H9 (cell line): ENCODE measurements around the gene HNRNPU. TPM values are rescaled to one million over a fixed set of nuclear protein-coding genes. Genes with fewer than 3 reads are reported as not detected.

Experiments
- DNase-seq: peaks from one replicate; pipeline ENCODE4 v3.0.0-alpha.2; 2017
- H2AFZ ChIP-seq: one replicate; pipeline ENCODE4 v1.6.1; 2013; ENCODE audit warnings: mild to moderate bottlenecking, low read length, control low read depth, moderate library complexity
- H2AK5ac ChIP-seq: 2 replicates; pipeline ENCODE4 v1.6.1; 2013; ENCODE audit warnings: low read length, control low read depth, mixed read lengths; ENCODE audit not compliant: insufficient read length
- H2BK120ac ChIP-seq: one replicate; pipeline ENCODE4 v1.6.1; 2013; ENCODE audit warnings: low read depth, mild to moderate bottlenecking, low read length, control low read depth, inconsistent platforms; ENCODE audit not compliant: poor library complexity, severe bottlenecking
- H2BK12ac ChIP-seq: 2 replicates; pipeline ENCODE4 v1.6.1; 2013; ENCODE audit warnings: low read length, control low read depth, mixed read lengths, low read depth; ENCODE audit not compliant: insufficient read length
- H2BK15ac ChIP-seq: 2 replicates; pipeline ENCODE4 v1.6.1; 2013; ENCODE audit warnings: low read depth, low read length, control low read depth
- H2BK20ac ChIP-seq: one replicate; pipeline ENCODE4 v1.6.1; 2013; ENCODE audit warnings: low read depth, mild to moderate bottlenecking, low read length, control low read depth, inconsistent platforms; ENCODE audit not compliant: poor library complexity, severe bottlenecking
- H2BK5ac ChIP-seq: 2 replicates; pipeline ENCODE4 v1.6.1; 2013; ENCODE audit warnings: low read length, control low read depth, mixed read lengths; ENCODE audit not compliant: insufficient read length
- H3K14ac ChIP-seq: 2 replicates; pipeline ENCODE4 v1.6.1; 2013; ENCODE audit warnings: low read length, control low read depth; ENCODE audit not compliant: insufficient read depth
- H3K18ac ChIP-seq: 2 replicates; pipeline ENCODE4 v1.6.1; 2013; ENCODE audit warnings: low read depth, mild to moderate bottlenecking, mixed read lengths, low read length, control low read depth; ENCODE audit not compliant: insufficient read length
- H3K23ac ChIP-seq: 2 replicates; pipeline ENCODE4 v1.6.1; 2013; ENCODE audit warnings: low read length, control low read depth, mixed read lengths, low read depth; ENCODE audit not compliant: insufficient read length
- H3K23me2 ChIP-seq: 2 replicates; pipeline ENCODE4 v1.6.1; 2013; ENCODE audit warnings: low read depth, mild to moderate bottlenecking, mixed read lengths, low read length, control low read depth; ENCODE audit not compliant: insufficient read length, poor library complexity, severe bottlenecking
- H3K27ac ChIP-seq: 2 replicates; pipeline ENCODE4 v1.5.1; 2013; ENCODE audit warnings: low read length, control low read depth, mixed read lengths, low read depth; ENCODE audit not compliant: insufficient read length
- H3K27me3 ChIP-seq: 2 replicates; pipeline ENCODE4 v1.6.1; 2013; ENCODE audit warnings: low read length, control low read depth, inconsistent platforms; ENCODE audit not compliant: insufficient read depth
- H3K4ac ChIP-seq: 2 replicates; pipeline ENCODE4 v1.6.1; 2013; ENCODE audit warnings: low read depth, mild to moderate bottlenecking, control low read depth, inconsistent platforms, low read length, moderate library complexity
- H3K4me1 ChIP-seq: 2 replicates; pipeline ENCODE4 v1.6.1; 2013; ENCODE audit warnings: low read length, control low read depth, inconsistent platforms; ENCODE audit not compliant: insufficient read depth
- H3K4me2 ChIP-seq: 2 replicates; pipeline ENCODE4 v1.6.1; 2013; ENCODE audit warnings: low read length, control low read depth, mixed read lengths; ENCODE audit not compliant: insufficient read length, insufficient read depth
- H3K56ac ChIP-seq: 2 replicates; pipeline ENCODE4 v1.6.1; 2013; ENCODE audit warnings: low read depth, mild to moderate bottlenecking, mixed read lengths, low read length, control low read depth; ENCODE audit not compliant: insufficient read length
- H3K79me1 ChIP-seq: 2 replicates; pipeline ENCODE4 v1.6.1; 2013; ENCODE audit warnings: low read depth, mild to moderate bottlenecking, moderate library complexity, low read length, control low read depth, inconsistent platforms; ENCODE audit not compliant: insufficient read depth, poor library complexity, severe bottlenecking
- H3K79me2 ChIP-seq: 2 replicates; pipeline ENCODE4 v1.6.1; 2013; ENCODE audit warnings: low read length, control low read depth, inconsistent platforms; ENCODE audit not compliant: insufficient read depth
- H3K9ac ChIP-seq: 2 replicates; pipeline ENCODE4 v1.6.1; 2013; ENCODE audit warnings: low read length, control low read depth, mixed read lengths; ENCODE audit not compliant: insufficient read length; ENCODE audit errors: extremely low read depth
- H3K9me3 ChIP-seq: one replicate; pipeline ENCODE4 v1.6.1; 2013; ENCODE audit warnings: low read depth, low read length, inconsistent platforms; ENCODE audit not compliant: control insufficient read depth
- H3T11ph ChIP-seq: one replicate; pipeline ENCODE4 v1.6.1; 2013; ENCODE audit warnings: mild to moderate bottlenecking, low read length, control low read depth, inconsistent platforms
- H4K20me1 ChIP-seq: one replicate; pipeline ENCODE4 v1.6.1; 2013; ENCODE audit not compliant: control insufficient read depth, insufficient read length, insufficient read depth
- H4K5ac ChIP-seq: 2 replicates; pipeline ENCODE4 v1.6.1; 2013; ENCODE audit warnings: low read depth, mild to moderate bottlenecking, mixed read lengths, low read length, control low read depth; ENCODE audit not compliant: insufficient read length
- H4K8ac ChIP-seq: replicated peaks from 2 replicates; pipeline ENCODE4 v1.6.1; 2013; ENCODE audit warnings: low read length, control low read depth, mixed read lengths, low read depth; ENCODE audit not compliant: insufficient read length
- H4K91ac ChIP-seq: 2 replicates; pipeline ENCODE4 v1.6.1; 2013; ENCODE audit warnings: low read depth, mild to moderate bottlenecking, moderate library complexity, mixed read lengths, low read length, control low read depth; ENCODE audit not compliant: insufficient read length
- H3K27ac Mint-ChIP-seq, 3 experiments: 2 replicates in 2 of 3; 3 replicates in 1 of 3; pipeline ENCODE4 v1.8.0; 2020 to 2021; ENCODE audit warnings: mixed read lengths in 3 of 3, mild to moderate bottlenecking in 1 of 3, moderate library complexity in 1 of 3
- H3K27me3 Mint-ChIP-seq: 2 replicates; pipeline ENCODE4 v1.8.0; 2021; ENCODE audit warnings: low read depth, mild to moderate bottlenecking, moderate library complexity, mixed read lengths
- H3K36me3 Mint-ChIP-seq, 3 experiments: 2 replicates in 2 of 3; 3 replicates in 1 of 3; pipeline ENCODE4 v1.8.0; 2020 to 2021; ENCODE audit warnings: low read depth in 3 of 3, mixed read lengths in 3 of 3; ENCODE audit not compliant: insufficient read depth in 1 of 3
- H3K4me1 Mint-ChIP-seq, 2 experiments: 2 replicates each; pipeline ENCODE4 v1.8.0; 2020; ENCODE audit warnings: mixed read lengths in 2 of 2
- H3K4me3 Mint-ChIP-seq, 2 experiments: 2 replicates in 1 of 2; 3 replicates in 1 of 2; pipeline ENCODE4 v1.8.0; 2020 to 2021; ENCODE audit warnings: mild to moderate bottlenecking in 2 of 2, mixed read lengths in 2 of 2, moderate library complexity in 1 of 2
- H3K9me3 Mint-ChIP-seq, 2 experiments: 2 replicates in 1 of 2; 3 replicates in 1 of 2; pipeline ENCODE4 v1.8.0; 2020; ENCODE audit warnings: mild to moderate bottlenecking in 2 of 2, mixed read lengths in 2 of 2, moderate library complexity in 1 of 2
- CTCF ChIP-seq: fragments of 200-600 bp; sonication (generic); conservative IDR thresholded peaks from 3 replicates; pipeline ENCODE4 v1.8.0; 2021; ENCODE audit warnings: antibody characterized with exemption, mild to moderate bottlenecking
- WGBS: extraction: QIAGEN DNeasy Blood & Tissue Kit; methylation state at CpG from one replicate; pipeline ENCODE4 v1.1.7; 2013; ENCODE audit warnings: missing lambda C conversion rate, low lambda C conversion rate, mixed read lengths; ENCODE audit not compliant: insufficient read length; ENCODE audit errors: extremely low coverage; 5-methylcytosine and 5-hydroxymethylcytosine counted together
- total RNA-seq: library from RNA; stranded (reverse); gene quantifications from 2 replicates; pipeline ENCODE4 v1.2.1, GENCODE V29; 2021

The HNRNPU gene
- total RNA-seq, 1 experiment from 2014 or later: 657 TPM

GRCh38 chr1:244836135-244836521, 28.2 kb downstream of the HNRNPU start:
- Histone ChIP-seq H3K9me3 (no peaks in the 10 kb centered on the region), H2AFZ (no peak overlapping the region), H2AK5ac (no peak overlapping the region), H3K79me1 (no peaks in the 10 kb centered on the region), H3K23me2 (peaks cover 10% of the 10 kb centered on the region), H3K18ac (no peak overlapping the region), H3K56ac (no peak overlapping the region), H3K27ac (peak overlapping the region; percentile 99), H2BK5ac (no peak overlapping the region), H3K4me2 (peak overlapping the region; percentile 72), H2BK15ac (no peak overlapping the region), H3K9ac (peak overlapping the region; percentile 92), H4K5ac (no peak overlapping the region), H2BK120ac (no peak overlapping the region), H3K14ac (peak overlapping the region; percentile 85; the same call in 1 of the 2 replicates), H3K23ac (no peak overlapping the region), H2BK12ac (no peak overlapping the region), H4K8ac (no peak overlapping the region), H4K91ac (no peak overlapping the region), H3K4me1 (peaks cover 7% of the 10 kb centered on the region; the same call in 1 of the 2 replicates), H3K79me2 (no peaks in the 10 kb centered on the region; the same call in 1 of the 2 replicates), H3K4ac (no peak overlapping the region; the same call in 1 of the 2 replicates), H3K27me3 (no peaks in the 10 kb centered on the region), H2BK20ac (no peak overlapping the region), H4K20me1 (no peaks in the 10 kb centered on the region), H3T11ph (no peak overlapping the region)
- Mint-ChIP-seq H3K27me3 (no peaks in the 10 kb centered on the region), H3K4me1 (peaks cover 32 to 42% of the 10 kb centered on the region in 2 experiments), H3K9me3 (no peaks in the 10 kb centered on the region), H3K36me3 (peaks cover 2 to 28% (median 3%) of the 10 kb centered on the region in 3 experiments; a peak in 3 of 7 replicates), H3K27ac (peak overlapping the region; percentile 95 to 99 (median 97)), H3K4me3 (peak overlapping the region; percentile 88 to 96)
- no CpG with 5 or more reads among the region's 7 CpGs for WGBS
- no peak for TF ChIP-seq CTCF
- DNase-seq: no peak
